NCI-H146 treated with DMSO at 0.1 percent for 48 hours (cell line): ENCODE results near the gene UBALD1.

ENCODE experiments used
- DNase-seq: peaks from one replicate; lab custom pipeline; 2025; ENCODE audit not compliant: unreplicated experiment; lab: John Stamatoyannopoulos, UW

UBALD1 gene

GRCh38 chr16:4561596-4561995 is 53.1 kb downstream of the UBALD1 start:
- DNase-seq: no peak
